ENCODE measurements around the gene MAP1B.

Gene MAP1B

DNA sequence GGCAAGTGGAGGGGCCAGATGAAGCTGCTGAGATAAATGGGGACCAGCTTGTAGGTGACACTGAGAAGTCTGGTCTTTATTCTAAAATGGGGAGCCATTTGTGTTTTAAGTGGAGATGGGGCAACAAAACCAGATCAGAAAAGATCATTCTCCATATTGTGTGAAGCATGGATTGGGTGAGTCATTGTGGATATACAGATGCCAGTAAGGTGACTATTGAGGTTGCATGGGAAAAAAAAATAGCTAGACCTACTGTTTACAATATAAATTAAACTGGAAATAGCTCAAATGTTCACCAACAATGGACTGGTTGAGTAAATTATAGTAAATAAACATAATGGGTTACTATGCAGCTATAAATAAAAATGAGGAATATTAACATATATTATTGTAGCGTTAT lies 5.4 kb upstream of the MAP1B start:
- DNase-seq = no peak

- DNase-seq = no peak
Measured at GRCh38 chr5:72106817-72107130, 501 bp upstream of the MAP1B start.

DNA sequence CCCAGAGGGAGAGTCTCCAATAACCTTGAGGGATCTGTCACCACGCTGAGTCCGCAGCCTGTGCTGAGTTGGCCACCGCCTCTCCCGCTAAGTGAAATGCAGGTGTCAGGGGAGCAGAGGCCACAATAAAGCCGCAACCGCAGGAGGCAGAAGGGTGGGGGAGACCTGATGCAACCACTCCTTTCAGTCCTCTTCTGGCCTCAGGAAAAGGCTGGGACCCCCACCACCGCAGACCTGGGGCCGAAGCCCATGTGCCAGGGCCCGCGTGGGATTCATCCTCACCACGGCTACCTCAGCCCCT lies 576 bp downstream of the MAP1B start:
- no peak for DNase-seq

GRCh38 chr5:72108202-72109061 lies 1.2 kb downstream of the MAP1B start:
- DNase-seq = no peak

GRCh38 chr5:72109062-72109411 lies 1.8 kb downstream of the MAP1B start:
- no peak for DNase-seq

GRCh38 chr5:72109625-72110024 lies 2.4 kb downstream of the MAP1B start:
- DNase-seq = no peak

DNA sequence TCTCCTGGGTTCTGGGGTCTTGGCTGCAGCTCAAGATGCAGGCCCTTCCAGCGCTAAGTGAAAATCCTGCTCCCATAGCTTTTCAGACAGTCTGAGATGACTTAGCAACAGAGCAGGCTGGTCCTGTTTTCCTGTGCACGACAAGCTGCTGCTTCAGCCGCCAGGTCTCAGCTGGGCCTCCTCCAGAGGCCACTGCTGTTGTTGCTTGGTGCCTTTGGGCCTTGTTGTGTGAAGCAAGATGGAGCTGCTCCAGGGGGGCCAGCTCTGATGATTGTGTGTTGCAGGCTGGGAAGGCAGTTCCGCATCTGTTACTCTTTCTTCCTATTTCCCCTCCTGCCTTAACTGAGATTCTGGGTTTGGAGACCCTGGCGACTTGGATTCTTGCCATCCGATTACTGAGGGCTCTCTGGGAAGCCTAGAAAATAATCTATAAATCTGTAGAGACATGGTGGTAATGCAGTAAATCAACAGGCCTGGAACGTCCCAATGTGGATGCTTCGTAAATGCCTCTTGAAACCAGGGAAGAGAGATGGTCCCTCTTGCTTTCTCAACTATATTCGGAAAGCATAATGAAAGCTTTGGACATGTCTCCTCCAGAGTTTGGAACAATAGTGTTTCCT lies 3.2 kb downstream of the MAP1B start:
- no peak for DNase-seq

DNA sequence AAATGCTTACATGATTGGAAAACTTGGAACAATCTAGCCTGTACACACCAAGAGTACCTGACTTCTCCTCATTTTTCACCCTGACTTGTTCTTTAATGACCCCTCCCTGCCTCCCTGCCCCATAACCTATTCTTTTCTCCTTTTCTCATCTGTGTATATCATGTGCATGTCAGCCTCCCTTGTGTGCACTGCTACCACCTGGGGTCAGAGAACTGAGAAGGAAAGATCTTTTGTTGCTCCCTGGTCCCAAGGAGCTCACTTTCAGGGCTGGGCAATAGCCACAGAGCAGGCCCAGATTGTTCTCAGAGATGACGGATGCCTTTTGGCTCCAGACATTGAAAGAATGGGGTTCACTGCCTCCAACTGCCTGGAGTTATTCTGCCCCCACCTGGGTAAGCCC lies 5.1 kb downstream of the MAP1B start:
- DNase-seq = no peak

DNA sequence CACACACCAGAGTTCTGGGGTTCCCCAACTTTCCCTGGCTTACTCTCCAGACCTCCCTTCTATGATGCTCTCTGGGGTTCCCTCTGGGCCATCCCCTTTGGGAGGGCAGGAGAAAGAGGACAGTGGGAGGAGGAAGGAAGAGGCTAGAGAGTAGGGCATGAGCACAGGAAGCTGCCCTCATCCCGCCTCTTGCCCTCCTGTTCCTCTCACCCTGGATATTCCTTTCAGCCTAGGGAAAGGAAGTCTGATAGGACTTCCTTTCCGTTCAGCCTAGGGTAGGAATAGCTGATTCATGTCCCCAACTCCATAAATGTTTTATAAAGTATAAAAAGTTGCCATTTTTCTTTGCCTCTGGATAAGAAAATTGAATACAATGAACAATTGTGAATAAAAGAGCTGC lies 7.4 kb downstream of the MAP1B start:
- DNase-seq = no peak

DNA sequence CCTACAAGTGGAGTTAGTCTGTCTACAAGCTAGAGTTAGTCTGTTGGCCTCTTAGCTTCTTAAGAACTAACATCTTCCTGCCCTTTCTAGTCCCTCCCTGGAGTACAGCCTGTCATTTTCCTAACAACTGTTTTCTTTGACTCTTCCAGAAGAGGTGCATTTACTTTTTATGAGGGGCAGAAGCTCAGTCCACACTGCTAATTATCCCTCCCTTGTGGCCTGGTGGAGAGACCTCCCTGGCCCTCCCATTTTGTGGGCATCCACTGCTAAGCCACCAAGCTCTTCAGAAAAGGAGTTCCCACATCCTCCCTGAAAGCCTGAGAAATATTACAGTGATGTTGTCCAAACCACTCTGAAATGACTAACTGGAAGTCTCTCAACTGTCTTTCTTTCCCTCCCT lies 8.0 kb downstream of the MAP1B start:
- no peak for DNase-seq

DNA sequence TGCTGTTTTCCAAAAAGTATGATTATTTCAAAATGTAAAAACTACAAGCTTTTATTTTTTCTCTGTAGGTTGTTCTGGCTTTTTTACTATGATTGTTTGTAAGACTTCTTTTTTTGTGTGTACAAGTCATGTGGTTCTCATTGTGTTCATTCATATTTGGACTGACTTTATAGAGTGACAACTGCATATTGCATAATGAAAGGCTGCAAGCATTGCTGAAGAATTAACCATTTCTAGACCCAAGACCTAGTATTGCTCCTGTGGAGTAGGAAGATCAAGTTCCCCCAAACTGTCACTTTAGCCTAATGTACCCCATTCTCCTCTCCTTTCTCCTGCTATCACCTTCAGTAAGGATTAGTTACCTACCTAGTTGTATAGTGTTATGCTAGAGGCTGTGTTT lies 10.0 kb downstream of the MAP1B start:
- DNase-seq = no peak

GRCh38 chr5:72121052-72121779 lies 13.9 kb downstream of the MAP1B start:
- DNase-seq = no peak

GRCh38 chr5:72121780-72122445 lies 14.6 kb downstream of the MAP1B start:
- no peak for DNase-seq

DNA sequence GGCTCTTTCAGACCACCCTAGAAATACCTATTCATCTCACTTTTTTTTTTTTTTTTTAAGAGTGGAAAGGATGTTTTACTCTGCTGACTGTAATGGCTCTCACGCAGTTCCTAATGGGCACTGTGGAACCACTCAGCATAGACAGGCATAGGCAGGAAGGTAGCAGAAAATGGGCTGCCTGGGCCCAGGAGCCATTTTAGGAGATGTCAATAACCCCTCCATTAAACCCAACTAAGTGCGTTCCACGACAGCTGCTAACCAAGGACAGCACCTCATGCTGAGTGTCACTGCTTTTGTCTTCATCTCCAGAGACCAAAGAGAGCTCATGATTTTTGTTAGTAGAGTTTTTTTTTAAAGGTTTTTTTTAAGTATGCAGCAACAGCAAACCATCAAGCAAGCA lies 15.3 kb downstream of the MAP1B start:
- DNase-seq = no peak

GRCh38 chr5:72123764-72124376 lies 16.6 kb downstream of the MAP1B start:
- no peak for DNase-seq

GRCh38 chr5:72125271-72125940 lies 18.1 kb downstream of the MAP1B start:
- no peak for DNase-seq

DNA sequence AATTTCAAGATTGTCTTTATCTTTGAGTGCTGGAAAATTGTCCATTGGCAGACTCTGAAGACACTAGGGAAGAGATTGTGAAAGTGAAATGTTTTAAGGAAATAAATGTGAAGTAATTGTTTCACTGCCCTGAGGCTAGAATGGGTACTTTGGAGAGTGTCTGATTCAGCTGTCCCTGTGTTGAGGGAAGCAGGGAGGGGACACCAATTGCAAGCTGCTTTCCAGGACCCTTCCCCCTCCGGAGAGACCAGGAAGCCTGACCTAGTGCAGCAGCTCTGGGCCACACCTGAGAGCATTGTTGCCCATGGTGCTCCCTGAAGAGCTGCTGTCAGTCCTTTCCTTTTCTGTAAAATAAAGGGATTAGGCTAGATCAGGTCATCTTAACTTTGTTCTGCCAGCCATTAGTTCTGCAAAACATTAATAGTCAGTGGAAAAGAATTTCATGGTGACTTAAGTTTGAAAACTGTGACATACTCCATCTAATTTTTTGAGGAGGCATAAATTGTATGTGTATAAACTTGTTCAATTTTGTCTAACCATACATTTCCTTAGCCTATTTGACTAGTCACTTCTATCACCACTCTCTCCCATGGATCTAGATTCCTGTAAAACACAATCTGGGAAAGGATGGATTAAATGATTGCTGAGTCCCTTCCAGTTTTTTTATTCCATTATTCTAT lies 18.8 kb downstream of the MAP1B start:
- DNase-seq = no peak

GRCh38 chr5:72126796-72127195 lies 19.5 kb downstream of the MAP1B start:
- DNase-seq = no peak

DNA sequence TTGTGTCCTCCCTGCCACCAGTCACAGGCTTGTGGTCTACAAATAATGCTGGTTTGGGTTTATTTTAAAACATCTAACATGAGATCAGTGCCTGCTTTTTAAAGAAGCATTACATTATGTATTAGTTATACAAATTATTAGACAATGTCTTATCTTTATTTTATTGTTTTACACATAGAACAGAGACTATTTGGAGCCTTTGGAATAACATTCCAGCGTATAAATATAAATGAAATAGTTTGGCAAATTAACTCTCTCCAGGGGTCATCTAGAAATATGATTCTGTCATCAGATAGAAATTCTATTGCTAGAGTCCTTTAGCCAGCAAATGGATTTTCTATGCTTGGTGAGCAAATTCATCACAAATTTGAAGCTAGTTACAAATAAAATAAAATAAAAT lies 22.4 kb downstream of the MAP1B start:
- DNase-seq = no peak

- DNase-seq = no peak
Measured at GRCh38 chr5:72130351-72130761, 23.1 kb downstream of the MAP1B start.

- no peak for DNase-seq
Measured at GRCh38 chr5:72133212-72133990, 26.1 kb downstream of the MAP1B start.

Measured in activated CD4-positive, alpha-beta T cell treated with anti-CD3 and anti-CD28 coated beads, Interleukin-2, amount 50 U/mL, for 1 hour (primary cell).